Transverse colon (tissue), 4 donors: ENCODE measurements around the gene DYDC2.

ENCODE experiments used
- EP300 ChIP-seq: sonication (generic); formaldehyde crosslinking; IDR thresholded peaks from one replicate; pipeline ENCODE4 v1.6.1; 2017; ENCODE audit warnings: antibody characterized with exemption, low read depth
- POLR2A ChIP-seq: fragments of 450-650 bp; IDR thresholded peaks from one replicate; pipeline ENCODE4 v1.6.1; 2016; ENCODE audit warnings: antibody characterized with exemption, mild to moderate bottlenecking, moderate library complexity
- POLR2AphosphoS5 ChIP-seq, 3 donors: sonication (generic); formaldehyde crosslinking; IDR thresholded peaks; one replicate each; pipeline ENCODE4 v1.6.1; 2016; ENCODE audit warnings: antibody characterized with exemption in 3 of 3
- TF ChIP-seq, protein P1 (sequence below), 5 experiments: fragments of 200-600 bp in 3 of 5; fragments of 450-650 bp in 2 of 5; sonication (generic) in 3 of 5; IDR thresholded peaks; 1 replicate in 2 of 5; 2 replicates in 3 of 5; pipeline ENCODE4 v1.5.1; 2016 to 2017; ENCODE audit warnings: antibody characterized with exemption in 5 of 5, inconsistent platforms in 3 of 5, mild to moderate bottlenecking in 2 of 5, moderate library complexity in 1 of 5

DNA sequence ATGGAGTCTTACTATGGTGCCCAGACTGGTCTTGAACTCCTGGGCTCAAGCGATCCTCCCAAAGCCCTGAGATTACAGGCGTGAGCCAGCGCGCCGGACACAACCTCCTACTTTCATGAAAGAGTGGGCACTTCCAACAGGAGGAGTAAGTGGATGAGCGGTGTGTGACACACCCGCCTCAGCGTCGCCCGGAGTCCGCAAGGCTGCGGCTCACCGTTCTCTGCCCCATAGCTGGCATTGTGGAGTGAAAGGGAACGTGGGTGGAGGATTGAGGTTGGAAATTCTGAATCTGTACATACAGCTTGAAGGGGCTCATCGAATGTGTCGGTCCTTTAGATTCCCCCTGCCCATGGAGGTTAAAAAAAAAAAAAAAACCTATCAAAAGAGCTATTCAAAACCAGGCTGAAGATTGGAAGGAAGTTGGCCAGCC lies 51.2 kb downstream of the DYDC2 start:
- TF ChIP-seq, protein P1, sequence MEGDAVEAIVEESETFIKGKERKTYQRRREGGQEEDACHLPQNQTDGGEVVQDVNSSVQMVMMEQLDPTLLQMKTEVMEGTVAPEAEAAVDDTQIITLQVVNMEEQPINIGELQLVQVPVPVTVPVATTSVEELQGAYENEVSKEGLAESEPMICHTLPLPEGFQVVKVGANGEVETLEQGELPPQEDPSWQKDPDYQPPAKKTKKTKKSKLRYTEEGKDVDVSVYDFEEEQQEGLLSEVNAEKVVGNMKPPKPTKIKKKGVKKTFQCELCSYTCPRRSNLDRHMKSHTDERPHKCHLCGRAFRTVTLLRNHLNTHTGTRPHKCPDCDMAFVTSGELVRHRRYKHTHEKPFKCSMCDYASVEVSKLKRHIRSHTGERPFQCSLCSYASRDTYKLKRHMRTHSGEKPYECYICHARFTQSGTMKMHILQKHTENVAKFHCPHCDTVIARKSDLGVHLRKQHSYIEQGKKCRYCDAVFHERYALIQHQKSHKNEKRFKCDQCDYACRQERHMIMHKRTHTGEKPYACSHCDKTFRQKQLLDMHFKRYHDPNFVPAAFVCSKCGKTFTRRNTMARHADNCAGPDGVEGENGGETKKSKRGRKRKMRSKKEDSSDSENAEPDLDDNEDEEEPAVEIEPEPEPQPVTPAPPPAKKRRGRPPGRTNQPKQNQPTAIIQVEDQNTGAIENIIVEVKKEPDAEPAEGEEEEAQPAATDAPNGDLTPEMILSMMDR (IDR thresholded peaks at IDR 0.05), result no peak
- TF ChIP-seq EP300 (no peak), POLR2AphosphoS5 (IDR thresholded peaks at IDR 0.05) (peak in 1 of 3 donors; percentile 22), POLR2A (no peak)
